Islet of Langerhans (tissue), 1 donor: ENCODE results near the gene SULT1A1.
"Not testable (repeated sequence)": the region's sequence is repeated elsewhere in the genome, so short reads cannot be mapped to it uniquely, and the experiment has no call there.

ENCODE experiments used
- FAIRE-seq: peaks from one replicate; lab custom pipeline; 2011; peaks lifted over from hg19 to GRCh38; lab: Jason Lieb, UNC

SULT1A1 gene

GRCh38 chr16:28609631-28610594, at the start of gene SULT1A1:
Gene SULT1A1 (minus strand): TSS chr16:28610044. CDS start chr16:28608855, 1,189 bp downstream.
- no peak for FAIRE-seq

- not testable (repeated sequence) for FAIRE-seq
Observed at GRCh38 chr16:28639959-28640358, 30.1 kb upstream of the SULT1A1 start.

GRCh38 chr16:28638359-28638758, 28.5 kb upstream of the SULT1A1 start:
- FAIRE-seq = not testable (repeated sequence)

- not testable (repeated sequence) for FAIRE-seq
Observed at GRCh38 chr16:28637765-28638164, 27.9 kb upstream of the SULT1A1 start, which contains the start of gene NPIPB8. Gene NPIPB8 (plus strand): TSS chr16:28638065. CDS start chr16:28638361, 296 bp downstream.

- not testable (repeated sequence) for FAIRE-seq
Observed at GRCh38 chr16:28636093-28636823, 26.4 kb upstream of the SULT1A1 start.

- FAIRE-seq = not testable (repeated sequence)
Observed at GRCh38 chr16:28630905-28631304, 21.1 kb upstream of the SULT1A1 start.

- no peak for FAIRE-seq
Observed at GRCh38 chr16:28623172-28623711, 13.4 kb upstream of the SULT1A1 start.

GRCh38 chr16:28622532-28623171, 12.8 kb upstream of the SULT1A1 start:
- not testable (repeated sequence) for FAIRE-seq

- no peak for FAIRE-seq
Observed at GRCh38 chr16:28621481-28622155, 11.8 kb upstream of the SULT1A1 start.

- not testable (repeated sequence) for FAIRE-seq
Observed at GRCh38 chr16:28620316-28620715, 10.5 kb upstream of the SULT1A1 start.

GRCh38 chr16:28617874-28618273, 8.0 kb upstream of the SULT1A1 start:
- FAIRE-seq = no peak

GRCh38 chr16:28616636-28617035, 6.8 kb upstream of the SULT1A1 start:
- FAIRE-seq = no peak

- not testable (repeated sequence) for FAIRE-seq
Observed at GRCh38 chr16:28616224-28616577, 6.4 kb upstream of the SULT1A1 start.

- not testable (repeated sequence) for FAIRE-seq
Observed at GRCh38 chr16:28615486-28616223, 5.8 kb upstream of the SULT1A1 start.

- not testable (repeated sequence) for FAIRE-seq
Observed at GRCh38 chr16:28614561-28614960, 4.7 kb upstream of the SULT1A1 start.

GRCh38 chr16:28613912-28614311, 4.1 kb upstream of the SULT1A1 start:
- not testable (repeated sequence) for FAIRE-seq

GRCh38 chr16:28612359-28613280, 2.8 kb upstream of the SULT1A1 start:
- FAIRE-seq = not testable (repeated sequence)

GRCh38 chr16:28610595-28611191, 849 bp upstream of the SULT1A1 start:
- FAIRE-seq = no peak
